Measurements from ENCODE around the gene EPB41L1.

EPB41L1 gene

DNA sequence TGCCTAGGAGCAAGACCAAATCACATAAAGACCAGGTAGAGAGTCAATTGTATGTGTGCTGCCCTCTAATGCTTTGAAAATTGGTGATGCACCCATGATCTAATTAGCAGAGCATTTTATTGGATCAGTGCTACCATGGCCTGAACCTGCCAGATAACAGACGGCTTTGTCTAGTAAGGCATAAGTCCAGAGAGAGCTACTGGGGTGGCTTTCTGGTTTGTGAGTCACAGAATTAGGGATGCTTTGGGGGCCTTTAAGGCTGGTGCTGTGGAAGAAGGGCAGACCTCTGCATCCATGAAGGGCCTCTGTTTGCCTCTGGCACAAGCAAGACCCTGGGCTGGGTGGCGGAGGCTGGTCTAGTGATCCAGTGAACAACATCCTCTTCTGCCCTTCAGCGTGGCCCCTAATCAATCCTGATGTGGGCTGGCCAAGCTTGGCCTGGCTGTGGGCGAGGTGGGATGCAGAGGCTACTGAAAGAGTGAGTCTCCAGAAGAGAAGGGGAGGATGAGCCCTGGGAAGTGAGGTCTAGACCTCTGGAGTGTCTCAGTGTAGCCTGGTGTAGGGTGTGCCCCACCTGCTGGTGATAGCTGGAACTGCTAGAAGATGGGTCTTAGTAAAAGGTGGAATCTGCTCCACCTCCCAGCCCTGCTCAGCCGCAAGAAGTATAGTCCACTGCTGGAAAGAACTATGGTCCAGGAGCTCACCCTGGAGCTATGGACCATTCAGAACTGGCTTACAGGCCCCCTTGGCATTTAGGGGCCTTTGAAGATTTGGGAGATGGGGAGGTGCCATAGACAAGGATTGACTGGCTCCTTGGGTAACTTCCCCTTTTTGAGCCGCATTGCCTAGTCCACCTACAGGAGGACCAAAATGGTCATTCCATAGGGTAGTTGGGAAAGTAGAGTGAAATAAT is 45.1 kb downstream of the EPB41L1 start:
- peak; percentile 27 for FAIRE-seq

DNA sequence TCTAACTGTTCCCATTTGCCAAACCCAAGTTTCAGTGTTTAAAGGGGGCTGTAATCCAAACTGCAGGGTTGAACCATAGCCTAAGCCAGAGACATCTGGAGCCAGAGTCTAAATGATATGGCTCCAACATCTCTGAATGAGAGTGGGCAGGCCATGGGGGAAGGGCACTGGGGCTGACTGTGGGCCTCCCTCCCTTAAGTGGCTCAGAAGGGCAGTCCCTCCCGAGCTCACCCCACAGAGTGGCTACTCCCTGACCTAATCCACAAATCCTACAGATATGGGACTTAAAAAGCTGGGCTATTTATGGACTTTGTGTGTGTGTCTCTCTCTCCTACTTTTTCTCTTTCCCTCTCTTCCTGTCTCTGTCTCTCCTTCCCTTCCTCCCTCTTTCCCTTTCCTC is 45.9 kb downstream of the EPB41L1 start:
- no peak for FAIRE-seq

DNA sequence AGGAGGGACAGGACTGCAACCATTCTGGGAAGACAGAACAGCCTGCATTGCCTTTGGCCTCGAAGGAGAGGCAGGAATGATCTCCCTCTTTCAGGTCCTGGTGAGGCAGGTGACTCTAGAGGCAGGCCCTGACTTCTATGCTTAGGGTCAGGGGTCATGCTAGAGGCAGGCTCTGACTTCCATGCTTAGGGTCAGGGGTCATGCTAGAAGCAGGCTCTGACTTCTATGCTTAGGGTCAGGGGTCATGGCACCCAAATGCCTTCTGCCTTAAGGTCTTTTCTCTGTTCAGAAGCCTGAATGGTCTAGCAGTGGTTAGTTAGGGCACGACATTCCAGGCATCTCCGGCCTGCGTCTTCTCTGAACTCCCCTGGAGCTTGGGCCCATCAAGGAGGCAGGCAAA is 46.7 kb downstream of the EPB41L1 start:
- FAIRE-seq, result no peak

DNA sequence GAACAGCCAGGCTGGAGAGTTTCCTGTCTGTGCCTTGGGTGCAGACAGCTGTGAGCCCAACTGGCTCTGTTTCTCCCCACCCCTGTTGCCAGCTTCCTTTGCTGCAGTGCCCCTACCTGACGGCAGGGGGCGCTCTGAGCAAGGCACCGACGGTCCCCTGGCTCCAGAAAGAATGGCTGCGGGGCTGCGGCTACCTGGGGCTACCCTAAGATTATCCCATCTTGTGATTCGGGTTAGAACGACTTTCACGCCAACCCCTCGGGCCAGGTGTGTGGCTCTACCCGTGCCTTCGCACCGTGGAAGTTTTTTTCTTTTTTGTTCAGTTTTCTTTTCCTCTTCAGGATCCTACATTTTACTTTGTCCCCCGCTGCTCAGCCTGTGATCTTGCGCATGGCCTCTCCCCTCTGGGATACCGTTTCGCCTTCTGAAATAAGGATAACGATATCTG is 48.4 kb downstream of the EPB41L1 start:
- no peak for FAIRE-seq

DNA sequence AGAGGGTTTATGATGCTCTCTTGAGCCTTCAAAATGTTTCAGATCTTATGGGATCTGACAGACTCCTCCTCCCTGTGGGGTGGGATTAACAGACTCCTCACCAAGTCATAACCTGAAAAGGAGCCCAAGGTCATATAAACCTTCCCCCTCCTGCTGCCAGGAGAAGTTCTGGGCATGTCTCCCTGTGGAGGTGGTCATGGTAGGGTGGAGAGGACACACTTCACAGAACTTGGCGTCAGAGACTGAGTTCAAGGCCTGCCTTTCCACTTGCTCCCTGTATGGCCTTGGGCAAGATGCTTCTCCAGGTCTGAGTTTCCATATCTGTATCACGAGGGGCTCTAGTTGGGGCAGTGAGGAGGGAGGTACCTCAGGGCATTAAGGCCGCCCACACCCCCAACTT is 49.3 kb downstream of the EPB41L1 start:
- no peak for FAIRE-seq

DNA sequence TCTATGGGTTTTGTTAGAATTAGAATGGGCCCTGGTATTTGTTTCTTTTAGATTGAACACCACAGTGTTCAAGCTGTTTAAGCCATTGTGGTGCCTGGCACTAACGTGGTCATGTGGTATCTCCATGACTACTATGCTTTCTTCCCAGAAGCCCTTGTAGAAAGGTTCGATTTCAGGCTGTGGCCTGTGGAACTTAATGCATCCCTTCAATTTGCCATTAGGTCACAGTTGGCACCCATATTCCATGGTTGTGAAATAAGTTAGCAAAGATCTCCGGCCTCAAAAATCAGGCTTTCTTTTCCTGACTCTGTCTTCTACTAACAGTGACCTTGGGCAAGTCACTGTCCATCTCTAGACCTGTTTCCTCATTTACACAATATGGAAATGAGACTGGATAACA is 50.5 kb downstream of the EPB41L1 start:
- FAIRE-seq, result no peak

DNA sequence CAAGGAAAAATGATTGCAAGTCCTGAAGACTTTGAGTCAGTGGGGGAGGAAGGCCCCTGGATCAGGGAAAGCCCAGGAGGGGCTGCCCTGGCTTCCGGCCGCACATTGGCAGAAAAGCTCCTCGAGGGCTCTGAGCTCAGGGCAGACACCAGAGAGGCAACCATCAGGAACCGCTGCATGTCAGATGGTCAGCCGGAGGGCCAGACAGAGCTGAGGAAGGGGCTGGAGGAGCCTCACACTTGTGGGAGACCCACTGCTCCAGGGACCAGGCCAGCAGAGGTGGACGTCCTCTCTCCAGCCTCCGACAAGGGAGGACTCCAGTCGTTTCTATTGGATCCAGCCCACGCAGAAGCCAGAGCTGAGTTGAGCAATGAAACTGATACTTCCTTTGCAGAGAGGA is 51.5 kb downstream of the EPB41L1 start:
- FAIRE-seq, result no peak

DNA sequence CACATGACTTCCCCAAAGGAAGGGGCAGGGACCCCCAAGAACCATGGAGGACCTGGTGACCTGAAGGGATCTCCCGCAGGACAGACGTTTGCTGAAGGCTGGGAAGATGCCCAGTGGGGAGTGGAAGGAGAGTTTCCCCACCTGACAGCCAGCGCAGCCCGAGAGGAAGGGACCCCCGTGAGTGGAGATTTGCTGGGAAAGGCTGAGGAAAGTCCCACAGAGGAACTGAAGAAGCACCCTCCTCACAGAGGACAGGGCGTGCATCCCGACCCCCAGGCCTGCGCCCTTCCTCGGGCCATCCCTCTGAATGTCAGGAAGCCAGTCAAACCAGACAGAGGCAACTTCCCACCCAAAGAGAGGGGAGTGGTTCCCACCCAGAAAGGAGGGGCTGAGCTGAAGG is 52.1 kb downstream of the EPB41L1 start:
- no peak for FAIRE-seq

DNA sequence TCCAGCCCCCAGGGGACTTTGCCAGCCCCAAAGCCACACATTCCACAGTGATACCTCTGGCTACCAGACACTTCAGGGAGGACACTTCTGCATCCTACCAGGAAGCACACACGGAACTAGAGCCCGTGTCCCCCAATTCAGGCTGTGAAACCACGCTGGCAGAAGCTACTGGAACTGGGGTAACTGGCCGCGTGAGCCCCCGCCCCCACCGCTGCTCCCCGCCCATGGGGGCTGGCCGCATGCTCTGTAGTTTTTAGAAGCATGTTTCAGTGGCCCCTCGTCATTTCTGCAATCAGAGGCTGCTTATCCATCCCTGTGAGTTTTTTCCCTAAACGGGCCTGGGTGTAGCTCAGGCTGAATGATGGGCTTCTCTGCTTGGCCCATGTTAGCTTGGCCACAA is 53.1 kb downstream of the EPB41L1 start:
- no peak for FAIRE-seq

DNA sequence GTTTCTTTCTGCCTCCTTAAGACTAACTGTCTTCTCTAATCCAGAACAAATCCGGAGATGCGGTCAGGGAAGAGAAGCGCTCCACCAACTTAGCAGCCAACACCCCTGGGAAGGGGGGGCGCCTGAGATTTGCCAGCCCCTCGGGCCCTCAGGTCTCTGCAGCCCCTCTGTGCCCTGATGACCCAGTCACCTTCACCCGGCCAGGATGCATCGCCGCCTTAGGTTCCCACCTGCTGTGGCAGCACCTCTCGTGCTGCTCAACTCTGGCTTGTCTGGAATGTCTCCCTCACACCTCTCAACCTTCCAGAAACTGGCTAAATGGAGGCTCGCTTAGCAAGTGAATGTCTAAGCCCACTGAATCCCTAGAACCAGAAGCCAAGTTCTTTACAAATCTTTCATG is 53.7 kb downstream of the EPB41L1 start:
- FAIRE-seq, result no peak

DNA sequence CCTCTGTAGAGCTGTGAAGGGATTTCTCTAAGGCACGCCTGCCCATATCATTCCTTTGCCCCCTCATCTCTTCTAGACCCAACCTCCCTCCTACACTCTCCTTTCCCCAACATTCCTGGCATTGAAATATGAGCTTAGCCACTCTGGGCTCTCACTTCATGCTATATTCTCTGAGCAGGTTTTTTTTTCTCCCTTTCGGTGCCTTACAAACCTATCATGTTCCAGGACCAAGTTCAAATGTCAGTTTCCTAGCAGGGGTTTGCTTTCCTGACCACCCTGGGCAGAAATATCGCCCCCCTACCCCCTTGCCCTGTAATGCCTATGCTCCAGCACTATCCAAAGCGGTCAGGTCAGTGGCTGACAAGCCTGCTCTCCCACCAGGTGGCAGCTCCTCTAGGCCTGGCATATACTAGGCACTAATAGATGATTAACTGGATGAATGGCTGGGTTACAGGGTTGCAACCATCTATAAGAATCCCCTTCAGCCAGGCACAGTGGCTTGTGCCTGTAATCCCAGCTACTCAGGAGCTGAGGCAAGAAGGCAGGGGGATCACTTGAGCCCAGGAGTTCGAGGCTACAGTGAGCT is 56.0 kb downstream of the EPB41L1 start:
- FAIRE-seq, result no peak

DNA sequence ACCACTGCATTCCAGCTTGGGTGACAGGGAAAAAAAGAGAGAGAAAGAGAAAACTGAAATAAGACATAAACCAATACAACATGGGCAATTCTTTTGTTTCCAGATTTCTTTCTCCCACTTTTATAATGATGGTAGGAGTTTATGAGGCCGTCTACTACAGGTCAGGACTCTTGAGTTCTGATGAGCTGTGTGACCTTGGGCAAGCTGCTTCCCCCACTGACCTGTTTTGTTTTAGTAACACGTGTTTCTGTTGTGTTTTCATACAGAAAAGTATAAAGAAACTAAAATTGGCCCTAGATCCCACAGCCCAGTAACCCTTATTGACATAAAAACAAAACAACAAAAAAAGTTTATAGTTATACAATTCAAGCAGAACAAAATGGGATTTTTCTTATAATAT is 58.8 kb downstream of the EPB41L1 start:
- FAIRE-seq, result no peak

DNA sequence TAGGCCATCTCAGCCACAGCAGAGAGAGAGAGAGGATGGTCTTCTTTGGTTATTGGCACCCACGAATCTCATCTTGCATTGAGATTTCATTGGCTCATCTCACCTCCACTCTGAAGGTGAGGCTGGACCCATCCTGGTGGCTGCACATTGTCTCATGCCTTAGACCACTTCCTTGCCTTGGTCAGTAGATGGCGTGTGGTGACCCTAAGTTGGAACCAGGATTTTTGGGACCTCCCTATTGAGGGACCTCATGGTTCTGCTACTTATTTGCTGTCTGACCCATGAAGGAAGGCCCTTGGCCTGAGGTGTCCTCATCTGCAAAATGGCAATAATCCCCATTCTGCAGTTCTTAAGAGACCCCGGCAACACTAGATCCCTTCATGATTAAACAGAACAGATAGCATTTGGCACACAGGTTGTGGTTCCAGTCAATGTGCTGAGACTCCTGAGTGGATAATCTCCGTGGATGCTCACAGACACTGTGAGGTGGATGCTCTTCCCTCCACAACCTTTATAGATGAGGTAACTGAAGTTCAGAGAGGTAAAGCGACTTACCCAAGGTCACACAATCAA is 60.2 kb downstream of the EPB41L1 start:
- FAIRE-seq, result peak; percentile 48

DNA sequence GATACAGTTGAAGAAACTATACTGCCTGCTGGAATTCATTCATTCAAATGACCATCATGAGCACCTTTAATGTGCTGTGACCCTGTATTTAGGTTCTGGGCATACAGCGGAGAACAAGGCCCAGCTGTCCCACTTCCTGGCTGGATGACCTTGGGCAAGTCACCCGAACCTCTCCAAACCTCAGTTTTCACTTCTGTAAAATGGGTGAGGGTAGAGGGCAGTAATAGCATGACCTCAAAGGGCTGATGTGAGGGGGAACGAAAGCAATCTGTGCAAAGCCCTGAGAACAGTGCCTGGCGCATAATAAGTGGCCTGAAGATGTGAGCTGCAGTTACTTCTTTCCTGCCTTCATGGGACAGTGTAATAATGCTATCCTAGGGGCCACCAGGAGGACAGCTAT is 61.2 kb downstream of the EPB41L1 start:
- no peak for FAIRE-seq

DNA sequence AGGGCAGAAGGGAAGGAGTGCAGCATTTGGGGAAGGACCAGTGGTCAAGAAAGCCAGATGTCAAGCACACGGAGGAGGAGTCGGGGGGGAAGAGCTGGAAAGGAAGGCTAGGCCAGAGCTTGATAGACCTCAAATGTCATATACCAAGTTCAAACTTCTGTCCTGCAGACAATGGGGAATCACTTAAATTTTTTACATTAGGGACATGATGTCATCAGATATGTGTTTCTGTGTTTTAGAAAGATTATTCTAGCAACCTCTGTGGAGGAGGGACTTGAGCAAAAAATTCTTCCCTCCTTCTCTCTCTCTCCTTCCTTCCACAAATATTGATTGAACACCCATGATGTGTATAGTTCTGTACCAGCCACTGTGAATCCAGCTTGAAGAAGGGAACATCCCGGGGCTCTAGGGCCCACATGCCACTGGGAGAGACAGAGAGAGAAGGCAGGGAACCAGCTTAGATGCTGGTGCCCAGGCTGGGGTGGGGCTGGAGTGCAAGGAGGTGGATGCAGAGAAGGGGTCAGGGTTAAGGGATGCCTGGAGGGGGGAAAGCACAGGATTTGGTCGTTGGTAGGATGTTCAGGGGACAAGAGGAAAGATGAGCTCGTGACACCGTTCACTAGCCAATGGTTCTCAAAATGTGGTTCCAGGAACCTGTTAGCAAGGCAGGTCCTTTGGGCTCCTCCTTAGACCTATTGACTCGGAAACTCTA is 61.9 kb downstream of the EPB41L1 start:
- no peak for FAIRE-seq

DNA sequence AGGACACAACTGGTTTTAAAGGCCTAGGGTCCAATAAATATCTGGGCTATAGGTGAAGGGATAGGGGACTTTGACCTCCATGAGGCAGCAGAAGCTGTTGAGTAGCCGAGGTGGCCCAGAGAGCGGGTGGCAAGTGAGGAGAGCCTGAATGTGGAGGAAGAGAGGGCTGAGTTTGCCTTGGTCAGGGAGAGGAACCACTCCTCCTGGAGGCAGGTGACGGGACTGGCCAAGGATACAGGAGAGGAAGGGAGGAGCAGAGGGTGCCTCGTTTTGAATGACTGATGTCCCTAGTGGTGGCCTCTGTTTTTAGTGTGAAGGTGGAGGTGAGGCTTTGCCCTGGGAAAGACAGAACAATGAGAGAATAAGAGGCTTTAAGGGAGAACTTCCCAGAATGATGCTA is 62.7 kb downstream of the EPB41L1 start:
- no peak for FAIRE-seq

DNA sequence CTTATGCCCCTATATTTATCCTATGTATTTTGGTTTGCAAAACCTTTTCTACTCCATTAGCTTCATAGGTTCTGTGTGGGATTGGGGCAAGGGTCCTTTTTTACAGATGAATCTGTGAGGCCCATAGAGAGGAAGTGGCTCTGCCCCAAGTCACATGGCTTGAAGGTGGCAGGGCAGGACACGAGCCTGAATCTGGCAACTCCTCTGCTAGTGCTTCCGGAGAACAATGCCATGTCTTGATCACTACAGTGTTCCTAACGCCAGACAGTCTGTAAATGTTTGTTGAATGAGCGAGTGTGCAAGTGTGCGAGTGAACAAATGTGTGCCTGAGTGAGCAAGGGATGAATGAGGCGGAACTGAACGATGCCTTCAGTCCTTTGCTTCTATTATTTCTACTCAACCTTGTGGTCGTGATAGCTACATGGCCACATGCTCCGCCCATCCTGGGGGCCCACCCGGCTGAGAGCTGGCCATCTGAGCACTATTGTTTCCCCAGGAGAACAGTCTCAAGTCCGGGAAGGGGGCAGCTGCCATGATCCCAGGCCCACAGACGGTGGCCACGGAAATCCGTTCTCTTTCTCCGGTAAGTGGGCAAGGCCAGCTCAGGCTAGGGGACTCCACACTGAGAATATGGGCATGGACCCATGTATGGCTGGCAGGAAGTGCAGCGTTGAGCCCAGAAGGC is 64.0 kb downstream of the EPB41L1 start:
- no peak for FAIRE-seq

DNA sequence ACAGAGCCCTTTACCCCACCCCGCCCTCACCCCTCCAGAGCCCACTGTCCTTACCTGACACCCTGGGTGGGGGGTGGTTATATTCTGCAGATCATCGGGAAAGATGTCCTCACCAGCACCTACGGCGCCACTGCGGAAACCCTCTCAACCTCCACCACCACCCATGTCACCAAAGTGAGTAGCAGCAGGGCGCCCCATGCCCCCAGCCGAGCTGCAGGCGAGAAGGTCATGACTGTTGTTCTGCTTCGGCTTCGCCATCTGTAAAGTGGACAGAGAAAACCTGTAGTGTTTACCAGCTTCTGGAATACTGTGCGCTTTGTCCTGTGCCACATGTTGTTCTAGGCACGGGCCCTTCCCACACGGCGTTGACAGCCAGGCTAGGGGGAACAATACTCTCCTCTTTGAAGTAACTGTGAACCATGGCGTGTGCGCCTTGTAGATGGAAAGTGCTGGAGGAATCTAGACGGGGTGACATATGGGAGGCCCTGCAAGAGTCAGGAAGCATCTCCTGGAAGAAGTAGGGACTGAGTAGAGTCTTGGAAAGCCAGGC is 65.2 kb downstream of the EPB41L1 start:
- FAIRE-seq, result no peak

DNA sequence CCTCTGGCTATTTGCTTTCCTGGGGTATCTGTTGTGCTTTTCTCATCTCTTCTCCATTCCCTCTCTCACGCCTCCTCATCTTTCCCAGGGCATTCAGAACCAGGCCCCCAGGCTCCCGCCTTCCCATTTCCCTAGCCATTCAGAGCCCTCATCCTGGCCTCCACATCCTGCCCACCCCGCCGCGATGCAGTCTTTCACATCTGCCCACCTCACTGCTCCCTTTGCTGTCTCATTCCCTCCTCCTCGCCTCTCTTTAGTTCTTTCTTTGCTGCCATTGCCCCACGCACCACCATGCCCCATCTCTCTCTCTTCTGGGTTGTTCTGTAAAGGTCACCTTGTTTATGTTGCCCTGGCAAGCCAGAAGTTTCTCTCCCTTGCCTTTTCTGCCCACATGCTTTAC is 71.1 kb downstream of the EPB41L1 start:
- no peak for FAIRE-seq

DNA sequence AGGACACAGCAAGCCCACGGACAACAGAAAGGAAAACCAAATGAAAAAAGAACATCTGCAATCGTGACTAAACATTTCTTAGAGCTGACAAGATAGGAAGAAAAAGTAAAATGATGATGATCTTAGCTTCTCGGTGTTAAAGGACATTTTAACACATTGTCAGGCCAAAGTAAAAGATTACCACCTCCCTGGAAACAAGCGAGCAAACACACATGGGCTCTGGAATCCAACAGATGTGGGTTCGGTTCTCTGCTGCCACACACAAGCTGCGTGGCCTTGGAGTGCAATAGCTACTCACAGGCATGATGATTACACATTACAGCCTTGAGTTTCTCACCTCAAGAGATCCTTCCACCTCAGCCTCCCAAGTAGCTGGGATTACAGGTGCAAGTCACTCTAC is 74.2 kb downstream of the EPB41L1 start:
- no peak for FAIRE-seq

DNA sequence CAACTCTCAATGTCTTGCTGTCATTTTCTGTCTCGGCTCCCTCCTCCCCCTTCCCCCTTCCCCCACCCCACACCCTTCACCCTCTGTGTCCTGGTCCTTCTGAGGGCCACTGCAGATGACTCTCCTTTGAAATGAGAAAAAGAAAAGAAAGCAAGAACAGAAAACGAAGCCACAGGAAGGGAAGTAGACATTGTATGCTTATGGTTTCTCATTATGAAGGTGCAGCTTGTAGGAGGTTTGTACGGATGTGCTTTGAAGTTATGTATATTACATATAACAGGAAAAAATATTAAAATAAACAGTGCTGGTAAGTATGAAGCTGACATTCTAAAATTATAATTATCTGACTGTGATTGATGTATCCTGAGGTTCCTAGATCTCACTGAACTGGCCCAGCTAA is 75.5 kb downstream of the EPB41L1 start:
- no peak for FAIRE-seq

DNA sequence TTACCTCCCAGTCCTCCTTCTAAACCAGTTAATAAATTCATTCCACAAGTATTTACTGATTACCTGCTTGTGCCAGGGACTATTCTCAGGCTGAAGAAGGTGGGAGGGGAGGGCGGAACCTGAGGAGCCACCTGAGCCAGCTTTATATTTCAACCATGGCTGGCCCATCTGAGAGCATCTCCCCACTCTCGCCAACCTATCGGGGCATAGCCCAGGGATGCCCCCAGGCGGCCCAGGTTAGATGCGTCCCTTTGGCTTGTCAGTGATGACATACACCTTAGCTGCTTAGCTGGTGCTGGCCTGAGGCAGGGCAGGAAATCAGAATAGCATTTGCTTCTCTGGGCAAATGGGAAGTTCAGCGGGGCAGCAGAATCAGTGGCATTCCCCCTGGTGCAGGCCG is 76.8 kb downstream of the EPB41L1 start:
- no peak for FAIRE-seq
